ENCODE results near the gene SGPP1. TPM values are rescaled to one million over a fixed set of nuclear protein-coding genes. Genes with fewer than 3 reads are reported as not detected.
A peak's percentile ranks its signal among the peaks of the same experiment; 100 is the strongest.

SGPP1 gene
- polyA plus RNA-seq, 2 of the 4 experiments (the other 2 are of a cell fraction) = 16.1 to 28.2 TPM

- H3K9me3 ChIP-seq = no peaks in the 10 kb centered on the region
- FAIRE-seq = no peak
Measured at GRCh38 chr14:63761351-63762117, 33.7 kb upstream of the SGPP1 start.

GRCh38 chr14:63760014-63760413 is 32.1 kb upstream of the SGPP1 start:
- Histone ChIP-seq H3K4me1 (no peaks in the 10 kb centered on the region), H3K4me2 (no peak overlapping the region), H3K9me3 (no peaks in the 10 kb centered on the region), H3K27ac (no peak overlapping the region), H3K4me3 (no peak overlapping the region)
- CTCF ChIA-PET = interaction anchor here (1.0 to 1.3 kb wide), 2 partner anchors 10 to 118 kb away, joined by 3 to 4 read pairs; no protein-coding TSS in a partner anchor
- ATAC-seq (no peak), FAIRE-seq (no peak), DNase-seq (ENCODE audit: low read depth in 1 of 2, low spot score in 1 of 2) (no peak)
- TF ChIP-seq RARB (CRISPR knock-in tag; IDR thresholded peaks at IDR 0.05) (no peak), MAFK (IDR thresholded peaks at IDR 0.05; ENCODE audit: partially characterized antibody) (peak; percentile 13)
- WGBS (ENCODE audit: missing lambda C conversion rate) = 92% methylated on average over 1 of the region's 1 CpG
- POLR2A ChIA-PET = no interaction called here

More at GRCh38 chr14:63761351-63762117, 33.7 kb upstream of the SGPP1 start:
- ChIA-PET CTCF (no interaction called here), POLR2A (interaction anchor here (0.7 kb wide), 1 partner anchor 8 kb away, joined by 4 read pairs; no protein-coding TSS in a partner anchor)
- ATAC-seq (no peak; a peak in 1 of 6 replicates), DNase-seq (ENCODE audit: low read depth in 1 of 2, low spot score in 1 of 2) (no peak)
- 89% methylated on average over 26 of the region's 26 CpGs for WGBS (ENCODE audit: missing lambda C conversion rate)
- no peak overlapping the region for H3K4me3 ChIP-seq
- no peak overlapping the region for H3K27ac ChIP-seq
- H3K4me1 ChIP-seq = no peaks in the 10 kb centered on the region
- no peak overlapping the region for H3K4me2 ChIP-seq
- TF ChIP-seq ZNF302 (CRISPR knock-in tag; IDR thresholded peaks at IDR 0.05) = no peak
- TF ChIP-seq, protein P1, sequence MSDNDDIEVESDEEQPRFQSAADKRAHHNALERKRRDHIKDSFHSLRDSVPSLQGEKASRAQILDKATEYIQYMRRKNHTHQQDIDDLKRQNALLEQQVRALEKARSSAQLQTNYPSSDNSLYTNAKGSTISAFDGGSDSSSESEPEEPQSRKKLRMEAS (IDR thresholded peaks at IDR 0.05) = no peak
- no peak for TF ChIP-seq KDM5A (IDR thresholded peaks at IDR 0.05)
- no peak for TF ChIP-seq CHD4 (IDR thresholded peaks at IDR 0.05; ENCODE audit: borderline replicate concordance)
- TF ChIP-seq MAZ (IDR thresholded peaks at IDR 0.05; ENCODE audit: borderline replicate concordance, low read depth, low read length) = no peak
- TF ChIP-seq ELK1 (IDR thresholded peaks at IDR 0.05; ENCODE audit: low read depth, low read length) = no peak
- TF ChIP-seq NFE2L2 (conservative IDR thresholded peaks at IDR 0.05; ENCODE audit: low read length) = no peak

GRCh38 chr14:63759456-63759855 is 31.6 kb upstream of the SGPP1 start:
- WGBS (ENCODE audit: missing lambda C conversion rate) = 54% methylated on average over 5 of the region's 5 CpGs
- CTCF ChIA-PET = interaction anchor here (1.0 kb wide), 1 partner anchor 117 kb away, joined by 3 read pairs; no protein-coding TSS in a partner anchor
- TF ChIP-seq HDAC2 (IDR thresholded peaks at IDR 0.05) = no peak
- TF ChIP-seq, protein P2, sequence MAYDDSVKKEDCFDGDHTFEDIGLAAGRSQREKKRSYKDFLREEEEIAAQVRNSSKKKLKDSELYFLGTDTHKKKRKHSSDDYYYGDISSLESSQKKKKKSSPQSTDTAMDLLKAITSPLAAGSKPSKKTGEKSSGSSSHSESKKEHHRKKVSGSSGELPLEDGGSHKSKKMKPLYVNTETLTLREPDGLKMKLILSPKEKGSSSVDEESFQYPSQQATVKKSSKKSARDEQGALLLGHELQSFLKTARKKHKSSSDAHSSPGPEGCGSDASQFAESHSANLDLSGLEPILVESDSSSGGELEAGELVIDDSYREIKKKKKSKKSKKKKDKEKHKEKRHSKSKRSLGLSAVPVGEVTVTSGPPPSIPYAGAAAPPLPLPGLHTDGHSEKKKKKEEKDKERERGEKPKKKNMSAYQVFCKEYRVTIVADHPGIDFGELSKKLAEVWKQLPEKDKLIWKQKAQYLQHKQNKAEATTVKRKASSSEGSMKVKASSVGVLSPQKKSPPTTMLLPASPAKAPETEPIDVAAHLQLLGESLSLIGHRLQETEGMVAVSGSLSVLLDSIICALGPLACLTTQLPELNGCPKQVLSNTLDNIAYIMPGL (CRISPR knock-in tag; IDR thresholded peaks at IDR 0.05; ENCODE audit: borderline replicate concordance) = no peak
- H3K4me3 ChIP-seq = no peak overlapping the region
- no peak for ATAC-seq
- no peak overlapping the region for H3K4me2 ChIP-seq
- DNase-seq (ENCODE audit: low read depth in 1 of 2, low spot score in 1 of 2) = no peak
- no peaks in the 10 kb centered on the region for H3K4me1 ChIP-seq
- no peaks in the 10 kb centered on the region for H3K9me3 ChIP-seq
- no peak overlapping the region for H3K27ac ChIP-seq
- POLR2A ChIA-PET = no interaction called here
- FAIRE-seq = no peak

GRCh38 chr14:63757211-63757610 is 29.3 kb upstream of the SGPP1 start:
- H3K4me2 ChIP-seq = no peak overlapping the region
- ATAC-seq = no peak
- POLR2A ChIA-PET = interaction anchor here (1.6 kb wide), 1 partner anchor 115 kb away, joined by 4 read pairs; the partner anchor contains the start of gene WDR89
- CTCF ChIA-PET = interaction anchor here (0.6 to 2.5 kb wide), 4 partner anchors 11 to 35 kb away, joined by 3 to 22 read pairs (median 4); no protein-coding TSS in a partner anchor
- no peak for FAIRE-seq
- H3K9me3 ChIP-seq = no peaks in the 10 kb centered on the region
- H3K4me3 ChIP-seq = no peak overlapping the region
- DNase-seq (ENCODE audit: low read depth in 1 of 2, low spot score in 1 of 2) = no peak
- H3K4me1 ChIP-seq = peaks cover 10% of the 10 kb centered on the region; the same call in 2 of the 3 replicates
- H3K27ac ChIP-seq = no peak overlapping the region
- TF ChIP-seq HES2 (IDR thresholded peaks at IDR 0.05) = no peak
- no peak for TF ChIP-seq KDM1A (IDR thresholded peaks at IDR 0.05; ENCODE audit: low read depth)
- no peak for TF ChIP-seq SREBF2 (IDR thresholded peaks at IDR 0.05)
- TF ChIP-seq POLR2AphosphoS2 (conservative IDR thresholded peaks at IDR 0.05; ENCODE audit: low read length) = no peak
- no peak for TF ChIP-seq ZC3H11A (IDR thresholded peaks at IDR 0.05)
- TF ChIP-seq HOXB13 (CRISPR knock-in tag; IDR thresholded peaks at IDR 0.05; ENCODE audit: low read depth) = no peak
- TF ChIP-seq, protein P3, sequence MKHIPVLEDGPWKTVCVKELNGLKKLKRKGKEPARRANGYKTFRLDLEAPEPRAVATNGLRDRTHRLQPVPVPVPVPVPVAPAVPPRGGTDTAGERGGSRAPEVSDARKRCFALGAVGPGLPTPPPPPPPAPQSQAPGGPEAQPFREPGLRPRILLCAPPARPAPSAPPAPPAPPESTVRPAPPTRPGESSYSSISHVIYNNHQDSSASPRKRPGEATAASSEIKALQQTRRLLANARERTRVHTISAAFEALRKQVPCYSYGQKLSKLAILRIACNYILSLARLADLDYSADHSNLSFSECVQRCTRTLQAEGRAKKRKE (CRISPR knock-in tag; IDR thresholded peaks at IDR 0.05; ENCODE audit: low read depth) = no peak
- TF ChIP-seq FOSB (CRISPR knock-in tag; IDR thresholded peaks at IDR 0.05) = no peak
- TF ChIP-seq HDAC2 (IDR thresholded peaks at IDR 0.05) = no peak
- TF ChIP-seq NPAS2 (CRISPR knock-in tag; IDR thresholded peaks at IDR 0.05; ENCODE audit: borderline replicate concordance) = no peak
- no peak for TF ChIP-seq BHLHE40 (IDR thresholded peaks at IDR 0.05; ENCODE audit: low read depth, low read length)
- no peak for TF ChIP-seq HOXA7 (CRISPR knock-in tag; IDR thresholded peaks at IDR 0.05)

Data from A549 (cell line).